Pulmonary artery endothelial cell (primary cell): Measurements from ENCODE around the gene AGK. TPM values are rescaled to one million over a fixed set of nuclear protein-coding genes. Genes with fewer than 3 reads are reported as not detected.

Experiments
- DNase-seq: peaks from one replicate; pipeline ENCODE4 v3.0.0-alpha.2; 2011; ENCODE audit warnings: low read depth, low spot score
- total RNA-seq: library from RNA; depleted of rRNA; stranded (reverse); fragments of >200 nt; gene quantifications from 2 replicates; pipeline ENCODE4 v1.2.3, GENCODE V29; 2014

AGK gene
- total RNA-seq = 27.1 and 28.5 TPM in 2 replicates

GRCh38 chr7:141551094-141551781 is at the start of gene AGK:
Gene AGK (plus strand): TSS chr7:141551410. CDS start chr7:141555467, 4,057 bp downstream.
- peak; percentile 24 for DNase-seq

- no peak for DNase-seq
Measured at GRCh38 chr7:141501451-141501850, 49.8 kb upstream of the AGK start.

- no peak for DNase-seq
Measured at GRCh38 chr7:141511316-141511675, 39.9 kb upstream of the AGK start.

- no peak for DNase-seq
Measured at GRCh38 chr7:141511676-141512396, 39.4 kb upstream of the AGK start.

- DNase-seq = no peak
Measured at GRCh38 chr7:141512597-141512996, 38.6 kb upstream of the AGK start.

- no peak for DNase-seq
Measured at GRCh38 chr7:141513720-141514119, 37.5 kb upstream of the AGK start.

- no peak for DNase-seq
Measured at GRCh38 chr7:141515941-141516340, 35.3 kb upstream of the AGK start.

GRCh38 chr7:141519623-141520022 is 31.6 kb upstream of the AGK start:
- DNase-seq = no peak

GRCh38 chr7:141522657-141523342 is 28.4 kb upstream of the AGK start:
- DNase-seq = no peak

- no peak for DNase-seq
Measured at GRCh38 chr7:141525973-141526514, 25.2 kb upstream of the AGK start.

- no peak for DNase-seq
Measured at GRCh38 chr7:141527076-141527475, 24.1 kb upstream of the AGK start.

- DNase-seq = no peak
Measured at GRCh38 chr7:141528399-141528798, 22.8 kb upstream of the AGK start.

- peak; percentile 39 for DNase-seq
Measured at GRCh38 chr7:141533149-141533949, 17.9 kb upstream of the AGK start.

- DNase-seq = no peak
Measured at GRCh38 chr7:141534757-141535737, 16.2 kb upstream of the AGK start.

- DNase-seq = no peak
Measured at GRCh38 chr7:141537906-141538305, 13.3 kb upstream of the AGK start.

- DNase-seq = no peak
Measured at GRCh38 chr7:141541375-141541774, 9.8 kb upstream of the AGK start.

GRCh38 chr7:141544831-141545230 is 6.4 kb upstream of the AGK start:
- DNase-seq = no peak

- DNase-seq = no peak
Measured at GRCh38 chr7:141549582-141549981, 1.6 kb upstream of the AGK start.

- DNase-seq = no peak
Measured at GRCh38 chr7:141550386-141551093, 670 bp upstream of the AGK start.

- no peak for DNase-seq
Measured at GRCh38 chr7:141551782-141552181, 572 bp downstream of the AGK start.
